HepG2 (cell line): ENCODE data around the gene FCN1. TPM values are rescaled to one million over a fixed set of nuclear protein-coding genes. Genes with fewer than 3 reads are reported as not detected.

Experiments used
- ATAC-seq: fragments of 200-7000 bp; cut with Tn5 transposase; 3 replicates; pipeline ENCODE4 v1.9.1; 2020; ENCODE audit warnings: mild to moderate bottlenecking, moderate library complexity
- BruUV-seq: library from RNA; stranded (reverse); fragments of 400-500 nt; replicated peaks from 2 replicates; lab custom pipeline; 2021; lab: Mats Ljungman, UMichigan
- CTCF ChIA-PET: fragments of 300-600 bp; formaldehyde crosslinking; extraction: SDS; loops from one replicate; lab custom pipeline; 2021; ENCODE audit warnings: low total read pairs, inconsistent platforms, low intra/inter-chr PET ratio; lab: Yijun Ruan, JAX
- POLR2A ChIA-PET: fragments of 350-600 bp; sonication (Branson Sonifier 250); formaldehyde crosslinking; loops from one replicate; lab custom pipeline; 2020; ENCODE audit warnings: antibody characterized with exemption, inconsistent platforms; lab: Yijun Ruan, JAX
- DNase-seq: peaks from one replicate; pipeline ENCODE4 v3.0.0-alpha.2; 2015; ENCODE audit warnings: low spot score
- FAIRE-seq: peaks from 3 replicates; lab custom pipeline; 2011; peaks lifted over from hg19 to GRCh38; lab: Jason Lieb, UNC
- H2AFZ ChIP-seq: one replicate; pipeline ENCODE4 v1.6.1; 2011; ENCODE audit warnings: low read length, inconsistent platforms
- H3K27ac ChIP-seq: fragments of 300-600 bp; 3 replicates; pipeline ENCODE4 v1.8.0; 2011; ENCODE audit warnings: mixed run types, mild to moderate bottlenecking, mixed read lengths, low read length, inconsistent platforms; ENCODE audit not compliant: insufficient read depth; ENCODE audit errors: extremely low read length
- H3K27me3 ChIP-seq, 2 experiments: fragments of 200-600 bp in 1 of 2; 2 replicates in 1 of 2; 3 replicates in 1 of 2; pipeline versions ENCODE4 v1.6.0 to v1.8.0; 2011; ENCODE audit warnings: low read length in 2 of 2, mild to moderate bottlenecking in 2 of 2, moderate library complexity in 2 of 2, inconsistent platforms in 1 of 2; ENCODE audit not compliant: insufficient read depth in 2 of 2, control insufficient read depth in 1 of 2
- H3K36me3 ChIP-seq, 2 experiments: fragments of 200-600 bp in 1 of 2; replicated peaks in 1 of 2; 2 replicates in 1 of 2; 3 replicates in 1 of 2; pipeline versions ENCODE4 v1.5.1 to v1.8.0; 2011; ENCODE audit warnings: low read length in 2 of 2, inconsistent platforms in 1 of 2; ENCODE audit not compliant: insufficient read depth in 2 of 2, control insufficient read depth in 1 of 2
- H3K4me1 ChIP-seq: 2 replicates; pipeline ENCODE4 v1.5.1; 2012; ENCODE audit warnings: low read length, inconsistent platforms; ENCODE audit not compliant: insufficient read depth
- H3K4me2 ChIP-seq: 2 replicates; pipeline ENCODE4 v1.6.0; 2011; ENCODE audit warnings: low read depth, low read length, inconsistent platforms
- H3K4me3 ChIP-seq, 3 experiments: fragments of 200-600 bp in 1 of 3; sonication (generic), shearing (Covaris generic) in 1 of 3; replicated peaks in 1 of 3; 2 replicates each; pipeline ENCODE4 v1.5.1; 2011 to 2016; ENCODE audit warnings: low read length in 3 of 3, inconsistent platforms in 2 of 3, low read depth in 2 of 3, mild to moderate bottlenecking in 2 of 3, control low read depth in 1 of 3, mixed read lengths in 1 of 3; ENCODE audit not compliant: insufficient read depth in 1 of 3
- H3K79me2 ChIP-seq: one replicate; pipeline ENCODE4 v1.6.1; 2011; ENCODE audit warnings: low read length, inconsistent platforms; ENCODE audit not compliant: insufficient read depth
- H3K9ac ChIP-seq: 2 replicates; pipeline ENCODE4 v1.6.0; 2011; ENCODE audit warnings: mild to moderate bottlenecking, low read depth, low read length, inconsistent platforms; ENCODE audit not compliant: insufficient read depth
- H3K9me3 ChIP-seq: 2 replicates; pipeline ENCODE4 v1.5.1; 2012; ENCODE audit warnings: mild to moderate bottlenecking, low read length
- H4K20me1 ChIP-seq: 2 replicates; pipeline ENCODE4 v1.6.0; 2011; ENCODE audit warnings: inconsistent platforms, mild to moderate bottlenecking, low read length, moderate library complexity; ENCODE audit not compliant: insufficient read depth
- ARNT2 ChIP-seq: sonication (generic); formaldehyde crosslinking; IDR thresholded peaks from 2 replicates; pipeline ENCODE4 v1.8.0; 2022; ENCODE audit warnings: mild to moderate bottlenecking, low read depth, missing genetic modification reagents, moderate library complexity
- HNRNPL ChIP-seq: fragments of 200-400 bp; formaldehyde crosslinking; IDR thresholded peaks from 2 replicates; pipeline ENCODE4 v1.6.1; 2017; ENCODE audit warnings: mild to moderate bottlenecking, low read depth, low read length
- MAX ChIP-seq: IDR thresholded peaks from 2 replicates; pipeline ENCODE4 v1.6.1; 2012; ENCODE audit warnings: inconsistent platforms
- PITX1 ChIP-seq: sonication (generic); formaldehyde crosslinking; IDR thresholded peaks from 2 replicates; pipeline ENCODE4 v1.5.1; 2020; ENCODE audit warnings: mild to moderate bottlenecking, missing genetic modification reagents
- RAD51 ChIP-seq: fragments of 450-650 bp; IDR thresholded peaks from 2 replicates; pipeline ENCODE4 v1.6.1; 2016; ENCODE audit warnings: borderline replicate concordance
- RORA ChIP-seq: sonication (generic); formaldehyde crosslinking; IDR thresholded peaks from 2 replicates; pipeline ENCODE4 v1.5.0; 2020; ENCODE audit warnings: mild to moderate bottlenecking, missing genetic modification reagents, moderate library complexity
- TEAD3 ChIP-seq: optimal IDR thresholded peaks from 2 replicates; pipeline ENCODE3; 2016; ENCODE audit warnings: borderline replicate concordance
- ZIK1 ChIP-seq: sonication (generic); formaldehyde crosslinking; IDR thresholded peaks from 2 replicates; pipeline ENCODE4 v1.5.0; 2020; ENCODE audit warnings: mild to moderate bottlenecking, low read depth, missing genetic modification reagents, borderline replicate concordance
- ZNF331 ChIP-seq: sonication (generic); formaldehyde crosslinking; IDR thresholded peaks from 2 replicates; pipeline ENCODE4 v1.4.0; 2020; ENCODE audit warnings: missing genetic modification reagents
- ZNF362 ChIP-seq: sonication (generic); formaldehyde crosslinking; IDR thresholded peaks from 2 replicates; pipeline ENCODE4 v1.4.0; 2020; ENCODE audit warnings: missing genetic modification reagents, mild to moderate bottlenecking, borderline replicate concordance
- WGBS: methylation state at CpG from one replicate; pipeline ENCODE4 v1.1.6; 2017; ENCODE audit warnings: low lambda C conversion rate; 5-methylcytosine and 5-hydroxymethylcytosine counted together
- in situ Hi-C: cut with HindIII; loops from 2 replicates; pipeline ENCODE4 v1.10.0; 2017; ENCODE audit warnings: low pct_unique_long_range_greater_than_20kb; ENCODE audit not compliant: extremely low pct_ligation_motif_present
- intact Hi-C: fragments of 100-400 bp; cut with micrococcal nuclease; formaldehyde crosslinking; loops from one replicate; pipeline ENCODE4 v1.10.0; 2022; ENCODE audit not compliant: unreplicated experiment
- polyA plus RNA-seq, 8 experiments: library from polyadenylated mRNA; depleted of rRNA in 3 of 8; stranded (reverse) in 7 of 8; unstranded in 1 of 8; fragments of >200 nt; fragmentation: Illumina TruSeq in 4 of 8; extraction: Trizol in 4 of 8; gene quantifications; 2 replicates each; pipeline versions ENCODE4 v1.2.1 to v1.2.3, GENCODE V29; 2011 to 2016; ENCODE audit warnings: low read depth in 4 of 8, missing spikeins in 1 of 8, mixed read lengths in 1 of 8; ENCODE audit not compliant: insufficient read depth in 1 of 8
- total RNA-seq, 5 experiments: library from RNA; depleted of rRNA; stranded (reverse); fragments of >200 nt; fragmentation: Illumina TruSeq; extraction: Trizol; gene quantifications; 2 replicates each; pipeline ENCODE4 v1.2.3, GENCODE V29; 2016; ENCODE audit warnings: low read depth in 1 of 5

The FCN1 gene
- total and polyA plus RNA-seq, 2 of the 13 experiments (the other 11 are each of a cell fraction or from before 2014, with no cell fraction given), result not detected

GRCh38 chr9:134870301-134870694, 47.4 kb downstream of the FCN1 start:
- ATAC-seq, result no peak; the same call in 2 of the 3 replicates
- Histone ChIP-seq H3K4me2 (no peak overlapping the region), H3K27me3 (peaks cover 2 to 27% of the 10 kb centered on the region in 2 experiments; a peak in 2 of 5 replicates), H4K20me1 (no peaks in the 10 kb centered on the region), H3K27ac (no peak overlapping the region), H3K36me3 (no peaks in the 10 kb centered on the region), H3K79me2 (no peaks in the 10 kb centered on the region), H3K9ac (no peak overlapping the region), H3K9me3 (no peaks in the 10 kb centered on the region), H2AFZ (no peak overlapping the region), H3K4me1 (no peaks in the 10 kb centered on the region), H3K4me3 (no peak overlapping the region)
- 100% methylated on average over 1 of the region's 11 CpGs for WGBS
- ChIA-PET POLR2A (no interaction called here), CTCF (no interaction called here)
- no peak for DNase-seq
- intact Hi-C loops (no loop called here), in situ Hi-C loops (no loop called here)
- BruUV-seq, result no TSS peak
- no peak for FAIRE-seq
- no peak for TF ChIP-seq PITX1 (CRISPR knock-in tag)

GRCh38 chr9:134869554-134870300, 48.0 kb downstream of the FCN1 start:
- Histone ChIP-seq H3K4me1 (no peaks in the 10 kb centered on the region), H3K36me3 (no peaks in the 10 kb centered on the region), H2AFZ (no peak overlapping the region), H3K79me2 (no peaks in the 10 kb centered on the region), H4K20me1 (no peaks in the 10 kb centered on the region), H3K27me3 (peaks cover 2 to 27% of the 10 kb centered on the region in 2 experiments; a peak in 2 of 5 replicates), H3K4me3 (no peak overlapping the region), H3K9ac (no peak overlapping the region), H3K9me3 (no peaks in the 10 kb centered on the region), H3K4me2 (no peak overlapping the region), H3K27ac (no peak overlapping the region)
- POLR2A ChIA-PET, result no interaction called here
- 2% methylated on average over 3 of the region's 17 CpGs for WGBS
- ATAC-seq (no peak; the same call in 2 of the 3 replicates), DNase-seq (no peak), FAIRE-seq (no peak)
- no TSS peak for BruUV-seq
- TF ChIP-seq RAD51 (no peak), MAX (no peak), ZNF331 (CRISPR knock-in tag) (no peak), RORA (CRISPR knock-in tag) (no peak), TEAD3 (CRISPR knock-in tag) (no peak), ZIK1 (no peak), ARNT2 (no peak), HNRNPL (no peak), ZNF362 (CRISPR knock-in tag) (no peak)
- in situ Hi-C loops, result no loop called here
- CTCF ChIA-PET, result no interaction called here
- intact Hi-C loops, result no loop called here
